ENCODE data around the gene ABCD3.
"Not testable (repeated sequence)": the region's sequence is repeated elsewhere in the genome, so short reads cannot be mapped to it uniquely, and the experiment has no call there.

Gene ABCD3

GRCh38 chr1:94417978-94418663 is at the start of gene ABCD3:
TSS of gene ABCD3 (plus strand) at chr1:94418389. CDS start at chr1:94418479, 90 bp downstream.
- H3K36me3 ChIP-seq (ENCODE audit: control insufficient read depth, insufficient read depth, low read length) = no peaks in the 10 kb centered on the region
- no peaks in the 10 kb centered on the region; the same call in 1 of the 2 replicates for H3K27me3 ChIP-seq (ENCODE audit: control insufficient read depth, insufficient read depth, low read length)
- H3K27ac ChIP-seq (ENCODE audit: low read length) = no peak within 1 kb of the TSS
- no peaks in the 10 kb centered on the region for H3K9me3 ChIP-seq (ENCODE audit: control insufficient read depth, insufficient read depth, low read length)
- DNase-seq (ENCODE audit: low read depth, low spot score) = peak; percentile 75
- no CpG with 5 or more reads among the region's 84 CpGs for WGBS (ENCODE audit: insufficient coverage, insufficient read length)
- peak within 1 kb of the TSS; percentile 81 for H3K4me3 ChIP-seq (ENCODE audit: low read length)
- H3K4me1 ChIP-seq (ENCODE audit: control insufficient read depth, insufficient read depth, low read length) = no peaks in the 10 kb centered on the region

- H3K4me1 ChIP-seq (ENCODE audit: control insufficient read depth, insufficient read depth, low read length); DNase-seq (ENCODE audit: low read depth, low spot score); H3K27ac ChIP-seq (ENCODE audit: low read length): not testable (repeated sequence)
Measured at GRCh38 chr1:94372771-94373170, 45.4 kb upstream of the ABCD3 start.

GRCh38 chr1:94373311-94373710 is 44.9 kb upstream of the ABCD3 start:
- DNase-seq (ENCODE audit: low read depth, low spot score); H3K36me3 ChIP-seq (ENCODE audit: control insufficient read depth, insufficient read depth, low read length); H3K9me3 ChIP-seq (ENCODE audit: control insufficient read depth, insufficient read depth, low read length); H3K27me3 ChIP-seq (ENCODE audit: control insufficient read depth, insufficient read depth, low read length); H3K4me3 ChIP-seq (ENCODE audit: low read length); H3K27ac ChIP-seq (ENCODE audit: low read length); H3K4me1 ChIP-seq (ENCODE audit: control insufficient read depth, insufficient read depth, low read length): not testable (repeated sequence)
- no CpG with 5 or more reads among the region's 2 CpGs for WGBS (ENCODE audit: insufficient coverage, insufficient read length)

More at GRCh38 chr1:94372771-94373170, 45.4 kb upstream of the ABCD3 start:
- H3K9me3 ChIP-seq (ENCODE audit: control insufficient read depth, insufficient read depth, low read length); H3K4me3 ChIP-seq (ENCODE audit: low read length); H3K36me3 ChIP-seq (ENCODE audit: control insufficient read depth, insufficient read depth, low read length); H3K27me3 ChIP-seq (ENCODE audit: control insufficient read depth, insufficient read depth, low read length): not testable (repeated sequence)

GRCh38 chr1:94375666-94376065 is 42.5 kb upstream of the ABCD3 start:
- H3K9me3 ChIP-seq (ENCODE audit: control insufficient read depth, insufficient read depth, low read length); DNase-seq (ENCODE audit: low read depth, low spot score); H3K27ac ChIP-seq (ENCODE audit: low read length): not testable (repeated sequence)

GRCh38 chr1:94378493-94378892 is 39.7 kb upstream of the ABCD3 start:
- H3K27me3 ChIP-seq (ENCODE audit: control insufficient read depth, insufficient read depth, low read length); H3K27ac ChIP-seq (ENCODE audit: low read length); H3K4me1 ChIP-seq (ENCODE audit: control insufficient read depth, insufficient read depth, low read length); H3K36me3 ChIP-seq (ENCODE audit: control insufficient read depth, insufficient read depth, low read length); H3K9me3 ChIP-seq (ENCODE audit: control insufficient read depth, insufficient read depth, low read length); H3K4me3 ChIP-seq (ENCODE audit: low read length); DNase-seq (ENCODE audit: low read depth, low spot score): not testable (repeated sequence)
- no CpG with 5 or more reads among the region's 2 CpGs for WGBS (ENCODE audit: insufficient coverage, insufficient read length)

More at GRCh38 chr1:94375666-94376065, 42.5 kb upstream of the ABCD3 start:
- no CpG with 5 or more reads among the region's 7 CpGs for WGBS (ENCODE audit: insufficient coverage, insufficient read length)
- H3K4me3 ChIP-seq (ENCODE audit: low read length); H3K4me1 ChIP-seq (ENCODE audit: control insufficient read depth, insufficient read depth, low read length); H3K27me3 ChIP-seq (ENCODE audit: control insufficient read depth, insufficient read depth, low read length); H3K36me3 ChIP-seq (ENCODE audit: control insufficient read depth, insufficient read depth, low read length): not testable (repeated sequence)

GRCh38 chr1:94379615-94380014 is 38.6 kb upstream of the ABCD3 start:
- no peak overlapping the region for H3K4me3 ChIP-seq (ENCODE audit: low read length)
- H3K36me3 ChIP-seq (ENCODE audit: control insufficient read depth, insufficient read depth, low read length) = no peaks in the 10 kb centered on the region
- no peaks in the 10 kb centered on the region for H3K4me1 ChIP-seq (ENCODE audit: control insufficient read depth, insufficient read depth, low read length)
- WGBS (ENCODE audit: insufficient coverage, insufficient read length) = no CpG with 5 or more reads among the region's 3 CpGs
- no peak overlapping the region for H3K27ac ChIP-seq (ENCODE audit: low read length)
- H3K27me3 ChIP-seq (ENCODE audit: control insufficient read depth, insufficient read depth, low read length) = no peaks in the 10 kb centered on the region
- no peak for DNase-seq (ENCODE audit: low read depth, low spot score)
- H3K9me3 ChIP-seq (ENCODE audit: control insufficient read depth, insufficient read depth, low read length) = no peaks in the 10 kb centered on the region; the same call in 1 of the 2 replicates

GRCh38 chr1:94382201-94382600 is 36.0 kb upstream of the ABCD3 start:
- no peaks in the 10 kb centered on the region for H3K27me3 ChIP-seq (ENCODE audit: control insufficient read depth, insufficient read depth, low read length)
- H3K36me3 ChIP-seq (ENCODE audit: control insufficient read depth, insufficient read depth, low read length) = no peaks in the 10 kb centered on the region
- WGBS (ENCODE audit: insufficient coverage, insufficient read length) = no CpG with 5 or more reads among the region's 3 CpGs
- H3K9me3 ChIP-seq (ENCODE audit: control insufficient read depth, insufficient read depth, low read length) = no peaks in the 10 kb centered on the region; the same call in 1 of the 2 replicates
- no peak overlapping the region for H3K27ac ChIP-seq (ENCODE audit: low read length)
- DNase-seq (ENCODE audit: low read depth, low spot score) = no peak
- H3K4me3 ChIP-seq (ENCODE audit: low read length) = no peak overlapping the region
- H3K4me1 ChIP-seq (ENCODE audit: control insufficient read depth, insufficient read depth, low read length) = no peaks in the 10 kb centered on the region

GRCh38 chr1:94383966-94384408 is 34.2 kb upstream of the ABCD3 start:
- Histone ChIP-seq H3K4me1 (ENCODE audit: control insufficient read depth, insufficient read depth, low read length) (no peaks in the 10 kb centered on the region), H3K4me3 (ENCODE audit: low read length) (no peak overlapping the region), H3K27me3 (ENCODE audit: control insufficient read depth, insufficient read depth, low read length) (no peaks in the 10 kb centered on the region), H3K36me3 (ENCODE audit: control insufficient read depth, insufficient read depth, low read length) (no peaks in the 10 kb centered on the region), H3K9me3 (ENCODE audit: control insufficient read depth, insufficient read depth, low read length) (no peaks in the 10 kb centered on the region; the same call in 1 of the 2 replicates), H3K27ac (ENCODE audit: low read length) (no peak overlapping the region)
- no CpG with 5 or more reads among the region's 4 CpGs for WGBS (ENCODE audit: insufficient coverage, insufficient read length)
- DNase-seq (ENCODE audit: low read depth, low spot score) = no peak

- Histone ChIP-seq H3K27me3 (ENCODE audit: control insufficient read depth, insufficient read depth, low read length) (no peaks in the 10 kb centered on the region), H3K4me3 (ENCODE audit: low read length) (no peak overlapping the region), H3K27ac (ENCODE audit: low read length) (no peak overlapping the region), H3K4me1 (ENCODE audit: control insufficient read depth, insufficient read depth, low read length) (no peaks in the 10 kb centered on the region), H3K9me3 (ENCODE audit: control insufficient read depth, insufficient read depth, low read length) (peaks cover 2% of the 10 kb centered on the region; the same call in 1 of the 2 replicates), H3K36me3 (ENCODE audit: control insufficient read depth, insufficient read depth, low read length) (no peaks in the 10 kb centered on the region)
- no CpG with 5 or more reads among the region's 4 CpGs for WGBS (ENCODE audit: insufficient coverage, insufficient read length)
- DNase-seq (ENCODE audit: low read depth, low spot score) = no peak
Measured at GRCh38 chr1:94384485-94385265, 33.5 kb upstream of the ABCD3 start.

GRCh38 chr1:94385308-94385929 is 32.8 kb upstream of the ABCD3 start:
- DNase-seq (ENCODE audit: low read depth, low spot score) = no peak

More at GRCh38 chr1:94385308-94385929, 32.8 kb upstream of the ABCD3 start:
- Histone ChIP-seq H3K4me1 (ENCODE audit: control insufficient read depth, insufficient read depth, low read length) (no peaks in the 10 kb centered on the region), H3K36me3 (ENCODE audit: control insufficient read depth, insufficient read depth, low read length) (no peaks in the 10 kb centered on the region), H3K4me3 (ENCODE audit: low read length) (no peak overlapping the region), H3K9me3 (ENCODE audit: control insufficient read depth, insufficient read depth, low read length) (0 out of 2 replicates have a peak, but pooled peaks cover 2% of the 10 kb centered on the region), H3K27ac (ENCODE audit: low read length) (no peak overlapping the region), H3K27me3 (ENCODE audit: control insufficient read depth, insufficient read depth, low read length) (no peaks in the 10 kb centered on the region)
- WGBS (ENCODE audit: insufficient coverage, insufficient read length) = no CpG with 5 or more reads among the region's 2 CpGs

Data from iPS DF 6.9 (cell line).